Natural killer cell (primary cell): ENCODE measurements around the gene AKR7A3. TPM values are rescaled to one million over a fixed set of nuclear protein-coding genes. Genes with fewer than 3 reads are reported as not detected.
"Not testable (repeated sequence)": the region's sequence is repeated elsewhere in the genome, so short reads cannot be mapped to it uniquely, and the experiment has no call there.

Experiments used
- ATAC-seq, 3 donors: fragments of 150-1000 bp in 2 of 3; fragments of 200-7000 bp in 1 of 3; cut with Tn5 transposase; 1 replicate in 1 of 3; 2 replicates in 2 of 3; pipeline ENCODE4 v1.10.0; 2021; ENCODE audit warnings: mild to moderate bottlenecking in 2 of 3, moderate library complexity in 2 of 3
- DNase-seq, 2 donors: peaks; one replicate each; pipeline versions ENCODE4 v3.0.0 to v3.0.0-alpha.2; 2013 to 2021; ENCODE audit warnings: mixed read lengths in 1 of 2
- H3K27ac ChIP-seq: one replicate; pipeline ENCODE4 v1.5.1; 2013; ENCODE audit warnings: mild to moderate bottlenecking, low read length
- H3K27me3 ChIP-seq: one replicate; pipeline ENCODE4 v1.6.1; 2013; ENCODE audit warnings: low read length; ENCODE audit not compliant: control insufficient read depth, insufficient read depth
- H3K36me3 ChIP-seq: one replicate; pipeline ENCODE4 v1.6.1; 2013; ENCODE audit warnings: low read length; ENCODE audit not compliant: control insufficient read depth, insufficient read depth
- H3K4me1 ChIP-seq: one replicate; pipeline ENCODE4 v1.6.1; 2013; ENCODE audit warnings: low read length; ENCODE audit not compliant: control insufficient read depth, insufficient read depth
- H3K4me3 ChIP-seq: one replicate; pipeline ENCODE4 v1.5.1; 2013; ENCODE audit warnings: low read length
- H3K9me3 ChIP-seq: one replicate; pipeline ENCODE4 v1.6.1; 2013; ENCODE audit warnings: low read length; ENCODE audit not compliant: control insufficient read depth, insufficient read depth
- H3K27ac Mint-ChIP-seq, 2 donors: one replicate each; pipeline ENCODE4 v1.8.0; 2022; ENCODE audit warnings: mild to moderate bottlenecking in 2 of 2, mixed read lengths in 2 of 2, moderate library complexity in 1 of 2
- H3K27me3 Mint-ChIP-seq, 2 donors: one replicate each; pipeline ENCODE4 v1.8.0; 2022; ENCODE audit warnings: low read depth in 2 of 2, mixed read lengths in 2 of 2
- H3K36me3 Mint-ChIP-seq: one replicate; pipeline ENCODE4 v1.8.0; 2022; ENCODE audit warnings: mixed read lengths
- H3K4me1 Mint-ChIP-seq, 2 donors: one replicate each; pipeline ENCODE4 v1.8.0; 2022; ENCODE audit warnings: mixed read lengths in 2 of 2
- H3K4me3 Mint-ChIP-seq: one replicate; pipeline ENCODE4 v1.8.0; 2022; ENCODE audit warnings: mild to moderate bottlenecking, moderate library complexity, mixed read lengths
- H3K9me3 Mint-ChIP-seq, 2 donors: one replicate each; pipeline ENCODE4 v1.8.0; 2022; ENCODE audit warnings: mixed read lengths in 2 of 2
- WGBS: methylation state at CpG from one replicate; pipeline ENCODE4 v1.1.7; 2013; ENCODE audit warnings: missing lambda C conversion rate; ENCODE audit not compliant: insufficient coverage; 5-methylcytosine and 5-hydroxymethylcytosine counted together
- intact Hi-C: fragments of 100-400 bp; cut with micrococcal nuclease; formaldehyde crosslinking; loops from one replicate; pipeline ENCODE4 v1.14.2; 2022
- total RNA-seq, 4 donors: library from RNA; stranded (reverse); fragments of 120-200 nt in 1 of 4; gene quantifications; one replicate each; pipeline versions ENCODE4 v1.2.3 to v1.2.4, GENCODE V29; 2013 to 2022
- TF ChIP-seq, protein P1 (sequence below): fragments of 200-600 bp; IDR thresholded peaks from one replicate; pipeline ENCODE4 v1.8.0; 2022; ENCODE audit warnings: antibody characterized with exemption

Gene AKR7A3
- total RNA-seq, 3 donors from 2014 or later (not counting 1 experiment from before 2014, with no cell fraction given): 1.1 to 2.0 (median 1.5) TPM

- no peaks in the 10 kb centered on the region for H3K36me3 ChIP-seq
- ATAC-seq (no peak), DNase-seq (no peak)
- intact Hi-C loops: no loop called here
- H3K27ac Mint-ChIP-seq: no peak overlapping the region
- H3K9me3 Mint-ChIP-seq: no peaks in the 10 kb centered on the region
- H3K9me3 ChIP-seq: no peaks in the 10 kb centered on the region
- WGBS: 96% methylated on average over 9 of the region's 9 CpGs
- H3K27me3 Mint-ChIP-seq: peaks cover 6 to 7% of the 10 kb centered on the region in 2 donors
- H3K4me3 ChIP-seq: no peak overlapping the region
- peaks cover 7 to 8% of the 10 kb centered on the region in 2 donors for H3K4me1 Mint-ChIP-seq
- no peaks in the 10 kb centered on the region for H3K36me3 Mint-ChIP-seq
- no peak overlapping the region for H3K27ac ChIP-seq
- no peaks in the 10 kb centered on the region for H3K27me3 ChIP-seq
- TF ChIP-seq, protein P1, sequence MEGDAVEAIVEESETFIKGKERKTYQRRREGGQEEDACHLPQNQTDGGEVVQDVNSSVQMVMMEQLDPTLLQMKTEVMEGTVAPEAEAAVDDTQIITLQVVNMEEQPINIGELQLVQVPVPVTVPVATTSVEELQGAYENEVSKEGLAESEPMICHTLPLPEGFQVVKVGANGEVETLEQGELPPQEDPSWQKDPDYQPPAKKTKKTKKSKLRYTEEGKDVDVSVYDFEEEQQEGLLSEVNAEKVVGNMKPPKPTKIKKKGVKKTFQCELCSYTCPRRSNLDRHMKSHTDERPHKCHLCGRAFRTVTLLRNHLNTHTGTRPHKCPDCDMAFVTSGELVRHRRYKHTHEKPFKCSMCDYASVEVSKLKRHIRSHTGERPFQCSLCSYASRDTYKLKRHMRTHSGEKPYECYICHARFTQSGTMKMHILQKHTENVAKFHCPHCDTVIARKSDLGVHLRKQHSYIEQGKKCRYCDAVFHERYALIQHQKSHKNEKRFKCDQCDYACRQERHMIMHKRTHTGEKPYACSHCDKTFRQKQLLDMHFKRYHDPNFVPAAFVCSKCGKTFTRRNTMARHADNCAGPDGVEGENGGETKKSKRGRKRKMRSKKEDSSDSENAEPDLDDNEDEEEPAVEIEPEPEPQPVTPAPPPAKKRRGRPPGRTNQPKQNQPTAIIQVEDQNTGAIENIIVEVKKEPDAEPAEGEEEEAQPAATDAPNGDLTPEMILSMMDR: no peak
- no peak overlapping the region for H3K4me3 Mint-ChIP-seq
- peaks cover 2% of the 10 kb centered on the region for H3K4me1 ChIP-seq
Measured at GRCh38 chr1:19283891-19284290, 4.7 kb downstream of the AKR7A3 start.

- DNase-seq: no peak
- no peaks in the 10 kb centered on the region for H3K4me1 ChIP-seq
- intact Hi-C loops: no loop called here
- H3K27ac ChIP-seq: no peak overlapping the region
- no peak overlapping the region for H3K4me3 ChIP-seq
- H3K36me3 ChIP-seq: no peaks in the 10 kb centered on the region
- ATAC-seq: no peak
- 100% methylated on average over 3 of the region's 5 CpGs for WGBS
- TF ChIP-seq, protein P1: no peak
- Mint-ChIP-seq H3K27ac (no peak overlapping the region), H3K36me3 (no peaks in the 10 kb centered on the region), H3K4me3 (no peak overlapping the region), H3K9me3 (no peaks in the 10 kb centered on the region), H3K4me1 (peaks cover 0 to 5% of the 10 kb centered on the region in 2 donors), H3K27me3 (peaks cover 10 to 21% of the 10 kb centered on the region in 2 donors)
- peaks cover 4% of the 10 kb centered on the region for H3K27me3 ChIP-seq
- H3K9me3 ChIP-seq: peaks cover 3% of the 10 kb centered on the region
Measured at GRCh38 chr1:19274636-19275035, 13.9 kb downstream of the AKR7A3 start.

GRCh38 chr1:19273844-19274531 is 14.6 kb downstream of the AKR7A3 start:
- H3K27me3 ChIP-seq, H3K27ac ChIP-seq, H3K4me3 ChIP-seq, H3K36me3 Mint-ChIP-seq, intact Hi-C loops, H3K9me3 Mint-ChIP-seq, DNase-seq, H3K4me3 Mint-ChIP-seq, H3K27ac Mint-ChIP-seq, H3K36me3 ChIP-seq, H3K9me3 ChIP-seq, H3K4me1 Mint-ChIP-seq, H3K4me1 ChIP-seq: not testable (repeated sequence)
- H3K27me3 Mint-ChIP-seq: peaks cover 10 to 21% of the 10 kb centered on the region in 2 donors
- peak in 2 of 3 donors; percentile 24 to 50 for ATAC-seq
- 19% methylated on average over 47 of the region's 66 CpGs for WGBS

- Mint-ChIP-seq H3K27me3 (peaks cover 10 to 21% of the 10 kb centered on the region in 2 donors), H3K27ac (no peak overlapping the region), H3K4me3 (no peak overlapping the region), H3K4me1 (peaks cover 0 to 5% of the 10 kb centered on the region in 2 donors), H3K9me3 (no peaks in the 10 kb centered on the region), H3K36me3 (no peaks in the 10 kb centered on the region)
- 94% methylated on average over 22 of the region's 22 CpGs for WGBS
- Histone ChIP-seq H3K4me1 (no peaks in the 10 kb centered on the region), H3K27me3 (peaks cover 4% of the 10 kb centered on the region), H3K36me3 (no peaks in the 10 kb centered on the region), H3K4me3 (no peak overlapping the region), H3K9me3 (peaks cover 3% of the 10 kb centered on the region), H3K27ac (no peak overlapping the region)
- no peak for ATAC-seq
- intact Hi-C loops: no loop called here
- TF ChIP-seq, protein P1: no peak
- DNase-seq: no peak
Measured at GRCh38 chr1:19273106-19273843, 15.3 kb downstream of the AKR7A3 start.
